Panc1 (cell line): ENCODE data around the gene TCHP. TPM values are rescaled to one million over a fixed set of nuclear protein-coding genes. Genes with fewer than 3 reads are reported as not detected.

Experiments used
- ATAC-seq: fragments of 200-7000 bp; cut with Tn5 transposase; 2 replicates; pipeline ENCODE4 v1.9.1; 2020; ENCODE audit warnings: mild to moderate bottlenecking, moderate library complexity
- BruUV-seq: library from RNA; stranded (reverse); fragments of 400-500 nt; replicated peaks from 2 replicates; lab custom pipeline; 2021; lab: Mats Ljungman, UMichigan
- CTCF ChIA-PET: fragments of 300-600 bp; sonication (Branson Sonifier 250); formaldehyde crosslinking; loops from one replicate; lab custom pipeline; 2022; ENCODE audit warnings: antibody characterized with exemption; lab: Charles Lee
- POLR2A ChIA-PET: fragments of 300-600 bp; sonication (Branson Sonifier 250); formaldehyde crosslinking; loops from one replicate; lab custom pipeline; 2022; ENCODE audit warnings: antibody characterized with exemption; lab: Charles Lee
- DNase-seq: peaks from one replicate; pipeline ENCODE4 v3.0.0-alpha.2; 2010; ENCODE audit warnings: low read depth, low spot score
- H3K27ac ChIP-seq: 2 replicates; pipeline ENCODE4 v1.5.1; 2011; ENCODE audit warnings: mild to moderate bottlenecking, low read length, inconsistent platforms
- H3K27me3 ChIP-seq: fragments of 200-500 bp; sonication (Bioruptor generic); 2 replicates; pipeline ENCODE4 v1.6.0; 2014; ENCODE audit warnings: low read length, inconsistent platforms; ENCODE audit not compliant: control insufficient read depth, insufficient read depth
- H3K36me3 ChIP-seq: fragments of 200-500 bp; sonication (Bioruptor generic); 2 replicates; pipeline ENCODE4 v1.5.1; 2014; ENCODE audit warnings: inconsistent platforms, mild to moderate bottlenecking, low read length, moderate library complexity; ENCODE audit not compliant: control insufficient read depth, insufficient read depth
- H3K4me1 ChIP-seq: 2 replicates; pipeline ENCODE4 v1.5.1; 2011; ENCODE audit warnings: inconsistent platforms, mild to moderate bottlenecking, low read length, moderate library complexity; ENCODE audit not compliant: control insufficient read depth, insufficient read depth
- H3K4me3 ChIP-seq, 2 experiments: 2 replicates each; pipeline ENCODE4 v1.5.1; 2011 to 2012; ENCODE audit warnings: low read depth in 2 of 2, low read length in 2 of 2, mild to moderate bottlenecking in 2 of 2, inconsistent platforms in 1 of 2, moderate library complexity in 1 of 2
- H3K9me3 ChIP-seq: fragments of 200-500 bp; sonication (Bioruptor generic); 2 replicates; pipeline ENCODE4 v1.5.1; 2014; ENCODE audit warnings: low read depth, mild to moderate bottlenecking, inconsistent platforms, low read length, moderate library complexity; ENCODE audit not compliant: control insufficient read depth, insufficient read depth
- POLR2AphosphoS5 ChIP-seq: IDR thresholded peaks from 2 replicates; pipeline ENCODE4 v1.6.1; 2012; ENCODE audit warnings: mild to moderate bottlenecking, low read depth, low read length, moderate library complexity
- SIN3A ChIP-seq: IDR thresholded peaks from 2 replicates; pipeline ENCODE4 v1.6.1; 2012; ENCODE audit warnings: low read depth, mild to moderate bottlenecking, low read length, moderate library complexity, borderline replicate concordance; ENCODE audit not compliant: insufficient read depth
- TCF7L2 ChIP-seq: IDR thresholded peaks from 2 replicates; pipeline ENCODE4 v1.6.1; 2011; ENCODE audit warnings: mild to moderate bottlenecking, low read depth, low read length, inconsistent platforms
- in situ Hi-C: cut with HindIII; loops from 2 replicates; pipeline ENCODE4 v1.10.0; 2016; ENCODE audit warnings: low sequenced_read_pairs, low pct_unique_long_range_greater_than_20kb
- intact Hi-C: fragments of 100-400 bp; cut with micrococcal nuclease; formaldehyde crosslinking; loops from one replicate; pipeline ENCODE4 v1.10.0; 2022; ENCODE audit not compliant: unreplicated experiment
- total RNA-seq: library from RNA; stranded (reverse); gene quantifications from one replicate; pipeline ENCODE4 v1.2.1, GENCODE V29; 2021; ENCODE audit not compliant: unreplicated experiment
- TF ChIP-seq, protein P1 (sequence below), 2 experiments: IDR thresholded peaks; 2 replicates each; pipeline ENCODE4 v1.6.1; 2011 to 2012; ENCODE audit warnings: low read depth in 2 of 2, control low read depth in 1 of 2, low read length in 1 of 2, mild to moderate bottlenecking in 1 of 2, moderate library complexity in 1 of 2; ENCODE audit not compliant: insufficient read depth in 1 of 2
- TF ChIP-seq, protein P2 (sequence below): fragments of 450-650 bp; IDR thresholded peaks from 2 replicates; pipeline ENCODE4 v1.5.1; 2017; ENCODE audit warnings: mild to moderate bottlenecking

Gene TCHP
- total RNA-seq, 1 experiment from 2014 or later: 25.0 TPM

DNA sequence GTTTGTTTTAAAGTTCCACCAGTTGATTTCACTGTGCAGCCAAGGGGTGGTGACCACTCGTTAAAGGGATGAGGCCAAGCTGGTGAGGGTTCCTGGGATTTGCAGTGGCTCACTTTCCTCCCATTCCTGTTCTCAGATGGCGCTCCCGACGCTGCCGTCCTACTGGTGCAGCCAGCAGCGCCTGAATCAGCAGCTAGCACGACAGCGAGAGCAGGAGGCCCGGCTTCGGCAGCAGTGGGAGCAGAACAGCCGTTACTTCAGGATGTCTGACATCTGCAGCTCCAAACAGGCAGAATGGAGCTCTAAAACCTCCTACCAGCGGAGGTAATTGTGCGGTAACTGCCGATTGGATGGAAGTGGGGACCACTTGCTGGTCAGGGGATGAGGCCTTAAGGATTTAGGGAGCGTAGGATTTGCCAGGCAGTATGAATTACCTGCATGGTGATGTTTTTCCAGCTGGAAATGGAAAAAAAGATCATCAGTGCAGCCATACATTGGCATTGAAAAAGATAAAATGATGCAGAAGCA is 2.9 kb downstream of the TCHP start:
- in situ Hi-C loops: no loop called here
- Histone ChIP-seq H3K4me1 (peaks cover 18% of the 10 kb centered on the region; the same call in 1 of the 2 replicates), H3K27me3 (no peaks in the 10 kb centered on the region), H3K36me3 (peaks cover 7% of the 10 kb centered on the region; the same call in 1 of the 2 replicates), H3K27ac (no peak overlapping the region), H3K9me3 (no peaks in the 10 kb centered on the region), H3K4me3 (no peak overlapping the region)
- intact Hi-C loops: no loop called here
- BruUV-seq: no TSS peak
- DNase-seq (no peak), ATAC-seq (no peak)
- TF ChIP-seq POLR2AphosphoS5 (no peak), SIN3A (no peak), TCF7L2 (no peak)
- TF ChIP-seq, protein P1, sequence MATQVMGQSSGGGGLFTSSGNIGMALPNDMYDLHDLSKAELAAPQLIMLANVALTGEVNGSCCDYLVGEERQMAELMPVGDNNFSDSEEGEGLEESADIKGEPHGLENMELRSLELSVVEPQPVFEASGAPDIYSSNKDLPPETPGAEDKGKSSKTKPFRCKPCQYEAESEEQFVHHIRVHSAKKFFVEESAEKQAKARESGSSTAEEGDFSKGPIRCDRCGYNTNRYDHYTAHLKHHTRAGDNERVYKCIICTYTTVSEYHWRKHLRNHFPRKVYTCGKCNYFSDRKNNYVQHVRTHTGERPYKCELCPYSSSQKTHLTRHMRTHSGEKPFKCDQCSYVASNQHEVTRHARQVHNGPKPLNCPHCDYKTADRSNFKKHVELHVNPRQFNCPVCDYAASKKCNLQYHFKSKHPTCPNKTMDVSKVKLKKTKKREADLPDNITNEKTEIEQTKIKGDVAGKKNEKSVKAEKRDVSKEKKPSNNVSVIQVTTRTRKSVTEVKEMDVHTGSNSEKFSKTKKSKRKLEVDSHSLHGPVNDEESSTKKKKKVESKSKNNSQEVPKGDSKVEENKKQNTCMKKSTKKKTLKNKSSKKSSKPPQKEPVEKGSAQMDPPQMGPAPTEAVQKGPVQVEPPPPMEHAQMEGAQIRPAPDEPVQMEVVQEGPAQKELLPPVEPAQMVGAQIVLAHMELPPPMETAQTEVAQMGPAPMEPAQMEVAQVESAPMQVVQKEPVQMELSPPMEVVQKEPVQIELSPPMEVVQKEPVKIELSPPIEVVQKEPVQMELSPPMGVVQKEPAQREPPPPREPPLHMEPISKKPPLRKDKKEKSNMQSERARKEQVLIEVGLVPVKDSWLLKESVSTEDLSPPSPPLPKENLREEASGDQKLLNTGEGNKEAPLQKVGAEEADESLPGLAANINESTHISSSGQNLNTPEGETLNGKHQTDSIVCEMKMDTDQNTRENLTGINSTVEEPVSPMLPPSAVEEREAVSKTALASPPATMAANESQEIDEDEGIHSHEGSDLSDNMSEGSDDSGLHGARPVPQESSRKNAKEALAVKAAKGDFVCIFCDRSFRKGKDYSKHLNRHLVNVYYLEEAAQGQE (IDR thresholded peaks at IDR 0.05; ENCODE audit: insufficient read depth in 1 of 2, low read depth in 2 of 2, low read length in 1 of 2): no peak
- TF ChIP-seq, protein P2, sequence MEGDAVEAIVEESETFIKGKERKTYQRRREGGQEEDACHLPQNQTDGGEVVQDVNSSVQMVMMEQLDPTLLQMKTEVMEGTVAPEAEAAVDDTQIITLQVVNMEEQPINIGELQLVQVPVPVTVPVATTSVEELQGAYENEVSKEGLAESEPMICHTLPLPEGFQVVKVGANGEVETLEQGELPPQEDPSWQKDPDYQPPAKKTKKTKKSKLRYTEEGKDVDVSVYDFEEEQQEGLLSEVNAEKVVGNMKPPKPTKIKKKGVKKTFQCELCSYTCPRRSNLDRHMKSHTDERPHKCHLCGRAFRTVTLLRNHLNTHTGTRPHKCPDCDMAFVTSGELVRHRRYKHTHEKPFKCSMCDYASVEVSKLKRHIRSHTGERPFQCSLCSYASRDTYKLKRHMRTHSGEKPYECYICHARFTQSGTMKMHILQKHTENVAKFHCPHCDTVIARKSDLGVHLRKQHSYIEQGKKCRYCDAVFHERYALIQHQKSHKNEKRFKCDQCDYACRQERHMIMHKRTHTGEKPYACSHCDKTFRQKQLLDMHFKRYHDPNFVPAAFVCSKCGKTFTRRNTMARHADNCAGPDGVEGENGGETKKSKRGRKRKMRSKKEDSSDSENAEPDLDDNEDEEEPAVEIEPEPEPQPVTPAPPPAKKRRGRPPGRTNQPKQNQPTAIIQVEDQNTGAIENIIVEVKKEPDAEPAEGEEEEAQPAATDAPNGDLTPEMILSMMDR: no peak
- CTCF ChIA-PET: no interaction called here
- POLR2A ChIA-PET: interaction anchor here (0.6 kb wide), 1 partner anchor 20 kb away, joined by 5 read pairs; no protein-coding TSS in a partner anchor

DNA sequence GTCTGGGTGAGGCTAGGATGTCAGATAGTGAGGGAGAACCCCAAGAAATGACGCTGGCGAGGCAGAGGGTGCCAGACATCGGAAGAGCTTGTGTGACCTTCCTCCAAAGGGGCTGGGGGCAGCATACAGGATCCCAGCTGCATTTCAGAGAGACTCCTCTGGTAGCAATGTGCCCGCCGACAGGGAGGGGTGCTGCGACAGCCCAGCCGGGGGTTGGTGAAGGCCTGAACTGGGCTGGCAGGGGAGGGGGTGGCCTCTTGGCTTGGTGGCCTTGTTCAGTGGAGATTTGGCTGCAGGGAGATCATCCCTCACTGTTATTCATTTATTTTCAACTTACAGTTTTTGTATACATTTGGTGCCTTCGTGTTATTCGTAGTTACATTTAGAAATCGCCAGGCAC is 5.2 kb downstream of the TCHP start:
- no TSS peak for BruUV-seq
- Histone ChIP-seq H3K4me1 (peaks cover 9% of the 10 kb centered on the region; the same call in 1 of the 2 replicates), H3K9me3 (no peaks in the 10 kb centered on the region), H3K4me3 (no peak overlapping the region), H3K27ac (no peak overlapping the region), H3K36me3 (peaks cover 7% of the 10 kb centered on the region; the same call in 1 of the 2 replicates), H3K27me3 (no peaks in the 10 kb centered on the region)
- in situ Hi-C loops: no loop called here
- ATAC-seq (no peak), DNase-seq (no peak)
- POLR2A ChIA-PET: no interaction called here
- intact Hi-C loops: no loop called here
- CTCF ChIA-PET: no interaction called here
- TF ChIP-seq POLR2AphosphoS5: no peak
- TF ChIP-seq, protein P1 (IDR thresholded peaks at IDR 0.05; ENCODE audit: insufficient read depth in 1 of 2, low read depth in 2 of 2, low read length in 1 of 2): no peak
- TF ChIP-seq, protein P2: no peak
- TF ChIP-seq TCF7L2: no peak
- TF ChIP-seq SIN3A: no peak
